Bronchial epithelial cell (primary cell): ENCODE measurements around the gene SDR39U1. TPM values are rescaled to one million over a fixed set of nuclear protein-coding genes. Genes with fewer than 3 reads are reported as not detected.

Experiments used
- DNase-seq: peaks from one replicate; pipeline ENCODE4 v3.0.0-alpha.2; 2010; ENCODE audit warnings: low read depth
- FAIRE-seq: peaks from 2 replicates; lab custom pipeline; 2011; peaks lifted over from hg19 to GRCh38; lab: Jason Lieb, UNC
- H3K27me3 ChIP-seq: 2 replicates; pipeline ENCODE4 v1.5.1; 2011; ENCODE audit warnings: low read length; ENCODE audit not compliant: control insufficient read depth, insufficient read depth
- H3K36me3 ChIP-seq: 2 replicates; pipeline ENCODE4 v1.5.1; 2011; ENCODE audit warnings: low read length; ENCODE audit not compliant: control insufficient read depth, insufficient read depth
- H3K4me3 ChIP-seq: 2 replicates; pipeline ENCODE4 v1.5.1; 2011; ENCODE audit warnings: mild to moderate bottlenecking, low read depth, low read length, control low read depth
- CTCF ChIP-seq: IDR thresholded peaks from 2 replicates; pipeline ENCODE4 v1.5.1; 2011; ENCODE audit warnings: mild to moderate bottlenecking, moderate library complexity, low read length, control low read depth, inconsistent platforms; ENCODE audit not compliant: insufficient read depth, severe bottlenecking
- total RNA-seq: library from RNA; depleted of rRNA; stranded (reverse); fragments of >200 nt; gene quantifications from 2 replicates; pipeline ENCODE4 v1.2.1, GENCODE V29; 2014

SDR39U1 gene
- total RNA-seq, 1 donor from 2014 or later = 8.2 TPM

DNA sequence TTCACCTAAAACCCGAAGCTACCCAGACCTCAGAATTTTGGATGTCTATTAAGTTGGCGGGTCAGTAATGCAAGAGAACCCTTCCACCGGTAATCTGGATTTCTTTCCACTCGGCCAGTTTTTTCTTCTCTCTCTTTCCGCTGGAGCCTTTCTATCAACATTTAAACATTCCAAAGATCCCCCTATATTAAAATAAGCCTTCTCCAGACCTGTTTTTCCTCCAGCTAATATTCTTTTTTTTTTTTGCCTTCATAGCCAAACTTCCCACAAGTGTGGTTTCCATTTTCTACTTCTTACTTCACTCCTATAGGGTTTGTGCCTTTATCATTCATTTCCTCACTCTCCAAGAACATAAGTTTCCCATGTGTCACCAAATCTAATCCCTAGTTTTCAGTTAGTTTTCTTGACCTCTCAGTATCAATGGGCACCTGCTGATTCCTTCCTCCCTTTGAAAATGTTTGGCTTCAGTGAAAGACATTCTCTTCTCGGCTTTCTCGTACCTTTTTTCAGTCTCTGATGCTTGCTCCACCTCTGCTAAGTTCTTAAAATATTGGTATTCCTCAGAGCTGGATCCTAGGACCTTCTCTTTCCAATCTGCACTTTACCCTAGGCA, 583 bp upstream of the SDR39U1 start:
- Histone ChIP-seq H3K27me3 (no peaks in the 10 kb centered on the region), H3K4me3 (peak overlapping the region; percentile 77), H3K36me3 (peaks cover 17% of the 10 kb centered on the region)
- TF ChIP-seq CTCF = no peak
- FAIRE-seq = no peak
- DNase-seq = no peak

DNA sequence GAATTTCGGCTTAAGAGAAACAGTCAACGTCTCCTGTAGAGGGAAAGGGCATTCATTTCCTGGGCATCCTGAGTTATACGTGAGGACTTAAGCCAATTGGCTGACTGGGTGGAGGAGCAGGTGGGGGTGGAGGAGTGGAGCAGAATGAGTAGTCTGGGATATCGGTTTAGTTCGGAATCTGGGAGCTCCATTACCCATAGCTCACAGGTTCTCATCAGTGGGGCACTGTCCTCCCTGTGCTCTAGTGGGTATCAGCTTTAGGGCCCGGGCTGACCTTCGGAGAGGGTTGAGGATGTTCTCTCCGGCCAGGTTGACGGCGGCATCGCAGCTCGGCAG, 704 bp downstream of the SDR39U1 start:
- FAIRE-seq (no peak), DNase-seq (peak; percentile 70)
- no peak for TF ChIP-seq CTCF
- peaks cover 30% of the 10 kb centered on the region for H3K36me3 ChIP-seq
- peak overlapping the region; percentile 77 for H3K4me3 ChIP-seq
- H3K27me3 ChIP-seq = no peaks in the 10 kb centered on the region

DNA sequence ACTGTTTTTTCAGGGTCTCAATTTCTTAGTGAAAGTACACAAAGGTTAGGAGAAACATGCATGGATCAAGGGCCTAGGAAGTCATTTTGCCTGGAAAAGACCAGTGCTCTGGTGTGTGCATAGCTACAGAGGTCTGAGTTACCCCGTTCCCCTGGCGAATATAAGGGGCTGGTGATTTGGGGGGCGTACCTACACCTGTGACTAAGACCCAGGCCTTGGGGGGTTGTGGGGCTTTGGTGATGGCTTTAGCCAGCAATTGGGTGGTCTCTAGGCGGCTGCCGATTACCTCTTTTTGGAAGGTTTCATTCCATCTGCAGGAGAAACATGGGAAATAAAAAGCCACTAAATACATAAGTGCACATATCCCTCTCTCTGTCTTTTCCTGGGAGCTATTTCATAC, 1.1 kb downstream of the SDR39U1 start:
- H3K27me3 ChIP-seq = no peaks in the 10 kb centered on the region
- peak overlapping the region; percentile 77 for H3K4me3 ChIP-seq
- FAIRE-seq (no peak), DNase-seq (no peak)
- TF ChIP-seq CTCF = no peak
- H3K36me3 ChIP-seq = peaks cover 31% of the 10 kb centered on the region

GRCh38 chr14:24440606-24441399, 1.8 kb downstream of the SDR39U1 start:
- DNase-seq (no peak), FAIRE-seq (no peak)
- no peaks in the 10 kb centered on the region for H3K27me3 ChIP-seq
- no peak for TF ChIP-seq CTCF
- no peak overlapping the region for H3K4me3 ChIP-seq
- peaks cover 37% of the 10 kb centered on the region for H3K36me3 ChIP-seq

GRCh38 chr14:24439830-24440605, 2.6 kb downstream of the SDR39U1 start:
- DNase-seq = no peak
- TF ChIP-seq CTCF = no peak
- Histone ChIP-seq H3K27me3 (no peaks in the 10 kb centered on the region), H3K4me3 (no peak overlapping the region), H3K36me3 (peaks cover 39% of the 10 kb centered on the region)
- no peak for FAIRE-seq
